OCI-LY7 (cell line): ENCODE results near the gene FAM174B. TPM values are rescaled to one million over a fixed set of nuclear protein-coding genes. Genes with fewer than 3 reads are reported as not detected.

ENCODE experiments used
- BruUV-seq: library from RNA; stranded (reverse); fragments of 400-500 nt; replicated peaks from 2 replicates; lab custom pipeline; 2021; lab: Mats Ljungman, UMichigan
- CTCF ChIA-PET: fragments of 300-600 bp; sonication (Branson Sonifier 250); formaldehyde crosslinking; loops from one replicate; lab custom pipeline; 2022; ENCODE audit warnings: antibody characterized with exemption; ENCODE audit not compliant: unreplicated experiment; lab: Charles Lee
- POLR2A ChIA-PET: fragments of 300-600 bp; sonication (Branson Sonifier 250); formaldehyde crosslinking; loops from one replicate; lab custom pipeline; 2022; ENCODE audit warnings: antibody characterized with exemption; lab: Charles Lee
- DNase-seq: peaks from one replicate; pipeline ENCODE4 v3.0.0-alpha.2; 2015; ENCODE audit warnings: low spot score
- H2AFZ ChIP-seq: fragments of 200-600 bp; sonication (generic), shearing (Covaris generic); 2 replicates; pipeline ENCODE4 v1.6.1; 2014; ENCODE audit warnings: mild to moderate bottlenecking, antibody characterized with exemption, low read length, moderate library complexity
- H3K27ac ChIP-seq: fragments of 200-600 bp; sonication (generic); 2 replicates; pipeline ENCODE4 v1.5.1; 2014; ENCODE audit warnings: mixed run types, low read depth, mild to moderate bottlenecking, moderate library complexity, low read length, inconsistent platforms; ENCODE audit not compliant: poor library complexity, severe bottlenecking
- H3K36me3 ChIP-seq: fragments of 200-600 bp; sonication (generic); 2 replicates; pipeline ENCODE4 v1.6.1; 2014; ENCODE audit warnings: mild to moderate bottlenecking, antibody characterized with exemption, low read length, moderate library complexity, mixed read lengths; ENCODE audit not compliant: insufficient read depth
- H3K4me1 ChIP-seq: fragments of 200-600 bp; sonication (generic); 2 replicates; pipeline ENCODE4 v1.5.1; 2014; ENCODE audit warnings: mild to moderate bottlenecking, low read length; ENCODE audit not compliant: insufficient read depth, poor library complexity, severe bottlenecking
- H3K4me2 ChIP-seq: fragments of 200-600 bp; sonication (generic); 2 replicates; pipeline ENCODE4 v1.6.1; 2014; ENCODE audit warnings: mild to moderate bottlenecking, low read length
- H3K4me3 ChIP-seq: fragments of 200-600 bp; sonication (generic); 2 replicates; pipeline ENCODE4 v1.5.1; 2014; ENCODE audit warnings: mild to moderate bottlenecking, low read depth, low read length; ENCODE audit not compliant: poor library complexity, severe bottlenecking
- H3K79me2 ChIP-seq: fragments of 200-600 bp; sonication (generic); 2 replicates; pipeline ENCODE4 v1.6.1; 2016; ENCODE audit warnings: low read depth, mild to moderate bottlenecking, low read length, moderate library complexity, mixed read lengths; ENCODE audit not compliant: insufficient read depth
- H3K9me2 ChIP-seq: fragments of 200-600 bp; sonication (generic); 2 replicates; pipeline ENCODE4 v1.6.1; 2016; ENCODE audit warnings: mild to moderate bottlenecking, low read length, mixed read lengths; ENCODE audit not compliant: insufficient read depth
- H3K9me3 ChIP-seq: fragments of 200-600 bp; sonication (generic); 2 replicates; pipeline ENCODE4 v1.6.1; 2014; ENCODE audit warnings: mild to moderate bottlenecking, mixed run types, low read length, mixed read lengths
- H4K20me1 ChIP-seq: fragments of 200-600 bp; sonication (generic); 2 replicates; pipeline ENCODE4 v1.6.1; 2014; ENCODE audit warnings: mild to moderate bottlenecking, antibody characterized with exemption, low read length, moderate library complexity, mixed read lengths; ENCODE audit not compliant: insufficient read depth
- EZH2phosphoT487 ChIP-seq: fragments of 200-600 bp; sonication (generic); IDR thresholded peaks from 2 replicates; pipeline ENCODE4 v1.6.1; 2018; ENCODE audit warnings: low read depth, borderline replicate concordance, mild to moderate bottlenecking, mixed run types, antibody characterized with exemption, low read length, moderate library complexity, mixed read lengths
- intact Hi-C: fragments of 100-400 bp; cut with micrococcal nuclease; formaldehyde crosslinking; loops from one replicate; pipeline ENCODE4 v1.10.0; 2022; ENCODE audit not compliant: unreplicated experiment
- total RNA-seq, 2 experiments: library from RNA; depleted of rRNA in 1 of 2; stranded (reverse); fragments of >200 nt in 1 of 2; shearing (Covaris generic) in 1 of 2; gene quantifications; 2 replicates each; pipeline ENCODE4 v1.2.3, GENCODE V29; 2014 to 2022
- TF ChIP-seq, protein P1 (sequence below): fragments of 200-600 bp; sonication (generic); conservative IDR thresholded peaks from 2 replicates; pipeline ENCODE4 v1.5.1; 2014; ENCODE audit warnings: mild to moderate bottlenecking, antibody characterized with exemption, low read length, moderate library complexity, mixed read lengths

Gene FAM174B
- total RNA-seq, 2 experiments from 2014 or later = 1.3 to 24.4 TPM

DNA sequence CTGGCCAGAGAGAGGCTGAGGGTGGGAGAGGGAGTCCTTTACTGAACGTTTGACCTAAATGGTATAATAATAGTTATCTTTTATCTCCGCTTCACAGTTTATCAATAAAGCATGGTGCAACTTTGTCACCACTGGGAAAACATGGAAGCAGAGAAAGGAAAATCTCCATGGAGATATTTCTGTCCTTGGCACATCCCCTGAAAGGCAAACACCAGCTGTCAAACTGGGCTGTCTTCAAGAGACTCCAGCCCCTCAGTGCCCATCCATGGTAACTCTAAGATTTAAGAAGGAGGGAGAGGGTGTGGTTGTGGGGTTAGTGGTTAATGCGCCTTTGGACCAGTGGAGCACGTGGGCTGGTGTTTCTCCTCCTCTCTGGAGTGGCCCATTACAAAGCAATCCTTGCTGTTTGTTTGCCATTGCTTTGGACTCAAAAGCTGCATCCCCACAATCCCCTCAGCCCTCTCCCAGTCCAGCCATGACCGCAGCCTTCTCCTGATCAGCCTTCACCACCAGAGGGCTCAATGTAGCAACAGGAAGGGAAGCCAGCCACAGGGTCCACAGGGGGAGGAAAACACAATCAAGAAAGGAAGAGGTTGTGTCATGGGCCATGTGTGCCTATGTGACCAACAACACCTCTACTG lies 38.2 kb upstream of the FAM174B start:
- Histone ChIP-seq H3K27ac (no peak overlapping the region), H3K9me3 (no peaks in the 10 kb centered on the region), H3K4me1 (no peaks in the 10 kb centered on the region), H2AFZ (no peak overlapping the region), H3K4me2 (no peak overlapping the region), H3K9me2 (no peaks in the 10 kb centered on the region), H3K4me3 (no peak overlapping the region), H3K79me2 (no peaks in the 10 kb centered on the region), H4K20me1 (no peaks in the 10 kb centered on the region), H3K36me3 (no peaks in the 10 kb centered on the region)
- TF ChIP-seq, protein P1, sequence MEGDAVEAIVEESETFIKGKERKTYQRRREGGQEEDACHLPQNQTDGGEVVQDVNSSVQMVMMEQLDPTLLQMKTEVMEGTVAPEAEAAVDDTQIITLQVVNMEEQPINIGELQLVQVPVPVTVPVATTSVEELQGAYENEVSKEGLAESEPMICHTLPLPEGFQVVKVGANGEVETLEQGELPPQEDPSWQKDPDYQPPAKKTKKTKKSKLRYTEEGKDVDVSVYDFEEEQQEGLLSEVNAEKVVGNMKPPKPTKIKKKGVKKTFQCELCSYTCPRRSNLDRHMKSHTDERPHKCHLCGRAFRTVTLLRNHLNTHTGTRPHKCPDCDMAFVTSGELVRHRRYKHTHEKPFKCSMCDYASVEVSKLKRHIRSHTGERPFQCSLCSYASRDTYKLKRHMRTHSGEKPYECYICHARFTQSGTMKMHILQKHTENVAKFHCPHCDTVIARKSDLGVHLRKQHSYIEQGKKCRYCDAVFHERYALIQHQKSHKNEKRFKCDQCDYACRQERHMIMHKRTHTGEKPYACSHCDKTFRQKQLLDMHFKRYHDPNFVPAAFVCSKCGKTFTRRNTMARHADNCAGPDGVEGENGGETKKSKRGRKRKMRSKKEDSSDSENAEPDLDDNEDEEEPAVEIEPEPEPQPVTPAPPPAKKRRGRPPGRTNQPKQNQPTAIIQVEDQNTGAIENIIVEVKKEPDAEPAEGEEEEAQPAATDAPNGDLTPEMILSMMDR = peak; percentile 59
- TF ChIP-seq EZH2phosphoT487 = no peak
- ChIA-PET CTCF (no interaction called here), POLR2A (no interaction called here)
- DNase-seq = peak; percentile 21
- BruUV-seq = no TSS peak
- intact Hi-C loops = no loop called here

DNA sequence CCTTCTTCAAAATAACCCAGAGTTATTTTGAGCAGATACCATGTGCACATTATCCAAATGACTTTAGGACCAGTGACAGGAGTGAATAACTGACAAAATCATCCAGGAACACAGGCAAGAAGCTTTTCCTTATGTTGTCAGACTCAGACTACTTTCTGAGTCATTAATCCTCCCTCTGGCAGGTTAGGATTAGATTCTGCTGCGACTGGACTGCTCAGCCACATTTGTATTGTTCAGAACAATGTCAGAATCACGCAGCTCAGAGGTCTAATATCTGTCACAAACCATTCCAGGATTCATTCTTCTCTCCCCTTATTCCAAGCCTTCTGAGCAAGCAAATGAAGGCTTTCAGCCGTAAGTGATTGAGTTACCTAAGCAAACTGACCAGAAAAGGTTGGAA lies 34.8 kb upstream of the FAM174B start:
- Histone ChIP-seq H3K9me3 (no peaks in the 10 kb centered on the region), H3K4me1 (no peaks in the 10 kb centered on the region), H3K4me3 (no peak overlapping the region), H3K36me3 (no peaks in the 10 kb centered on the region), H3K79me2 (no peaks in the 10 kb centered on the region), H2AFZ (no peak overlapping the region), H3K4me2 (no peak overlapping the region), H4K20me1 (no peaks in the 10 kb centered on the region), H3K27ac (no peak overlapping the region), H3K9me2 (no peaks in the 10 kb centered on the region)
- no TSS peak for BruUV-seq
- ChIA-PET CTCF (no interaction called here), POLR2A (no interaction called here)
- TF ChIP-seq, protein P1 = no peak
- no peak for TF ChIP-seq EZH2phosphoT487
- intact Hi-C loops = no loop called here
- no peak for DNase-seq

DNA sequence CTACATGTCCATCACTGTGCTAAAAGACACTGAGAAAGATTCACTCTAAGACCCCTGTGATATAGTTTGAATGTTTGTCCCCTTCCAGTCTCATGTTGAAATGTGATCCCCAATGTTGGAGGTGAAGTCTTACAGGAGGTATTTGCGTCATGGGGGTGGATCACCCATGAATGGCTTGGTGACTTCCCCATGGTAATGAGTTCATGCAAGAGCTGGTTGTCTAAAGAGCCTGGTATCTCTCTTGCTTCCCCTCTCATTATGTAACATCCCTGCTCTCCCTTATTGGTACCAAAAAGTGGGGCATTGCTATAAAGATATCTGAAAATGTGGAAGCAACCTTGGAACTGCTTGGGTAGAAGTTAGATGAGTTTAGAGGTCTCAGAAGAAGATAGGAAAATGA lies 32.2 kb upstream of the FAM174B start:
- intact Hi-C loops = no loop called here
- no TSS peak for BruUV-seq
- Histone ChIP-seq H3K27ac (no peak overlapping the region), H3K79me2 (no peaks in the 10 kb centered on the region), H3K4me1 (no peaks in the 10 kb centered on the region), H3K9me3 (no peaks in the 10 kb centered on the region), H2AFZ (no peak overlapping the region), H4K20me1 (no peaks in the 10 kb centered on the region), H3K36me3 (no peaks in the 10 kb centered on the region), H3K4me2 (no peak overlapping the region), H3K9me2 (no peaks in the 10 kb centered on the region), H3K4me3 (no peak overlapping the region)
- TF ChIP-seq, protein P1 = no peak
- no peak for TF ChIP-seq EZH2phosphoT487
- POLR2A ChIA-PET = no interaction called here
- CTCF ChIA-PET = no interaction called here
- DNase-seq = no peak
